Kidney (tissue), 14 donors: ENCODE results near the gene ELMO2. TPM values are rescaled to one million over a fixed set of nuclear protein-coding genes. Genes with fewer than 3 reads are reported as not detected.

Source experiments
- DNase-seq, 5 donors: peaks; one replicate each; pipeline ENCODE4 v3.0.0-alpha.2; 2013 to 2020
- FAIRE-seq: peaks from 2 replicates; lab custom pipeline; 2012; peaks lifted over from hg19 to GRCh38; lab: Jason Lieb, UNC
- H3K27ac ChIP-seq, 2 donors: one replicate each; pipeline ENCODE4 v1.7.0; 2013; ENCODE audit warnings: low read depth in 2 of 2, low read length in 2 of 2, inconsistent platforms in 1 of 2
- H3K27me3 ChIP-seq: one replicate; pipeline ENCODE4 v1.7.1; 2013; ENCODE audit warnings: low read length, inconsistent platforms; ENCODE audit not compliant: control insufficient read depth, insufficient read depth
- H3K36me3 ChIP-seq, 3 donors: one replicate each; pipeline versions ENCODE4 v1.7.0 to v1.7.1; 2013; ENCODE audit warnings: low read length in 3 of 3, control low read depth in 1 of 3, inconsistent platforms in 1 of 3; ENCODE audit not compliant: insufficient read depth in 3 of 3, control insufficient read depth in 2 of 3
- H3K4me1 ChIP-seq, 3 donors: one replicate each; pipeline versions ENCODE4 v1.7.0 to v1.7.1; 2013; ENCODE audit warnings: low read length in 3 of 3, inconsistent platforms in 1 of 3, low read depth in 1 of 3; ENCODE audit not compliant: control insufficient read depth in 2 of 3, insufficient read depth in 2 of 3
- H3K4me3 ChIP-seq, 3 donors: one replicate each; pipeline versions ENCODE4 v1.7.0 to v1.8.1; 2013; ENCODE audit warnings: low read length in 3 of 3, control low read depth in 1 of 3, inconsistent platforms in 1 of 3
- H3K9ac ChIP-seq, 3 donors: one replicate each; pipeline versions ENCODE4 v1.7.0 to v1.7.1; 2013; ENCODE audit warnings: low read length in 3 of 3, control low read depth in 1 of 3, inconsistent platforms in 1 of 3
- H3K9me3 ChIP-seq, 3 donors: one replicate each; pipeline versions ENCODE4 v1.7.0 to v1.7.1; 2013; ENCODE audit warnings: low read length in 3 of 3, control low read depth in 1 of 3, inconsistent platforms in 1 of 3; ENCODE audit not compliant: control insufficient read depth in 2 of 3, insufficient read depth in 1 of 3
- CTCF ChIP-seq: IDR thresholded peaks from 3 replicates; pipeline ENCODE4 v1.5.1; 2012; ENCODE audit warnings: mild to moderate bottlenecking, moderate library complexity, borderline replicate concordance; ENCODE audit not compliant: insufficient read depth; ENCODE audit errors: extremely low read depth
- intact Hi-C: fragments of 100-400 bp; cut with DNase I; formaldehyde crosslinking; loops from one replicate; pipeline ENCODE4 v1.11.1; 2022
- polyA plus RNA-seq: library from polyadenylated mRNA; stranded (reverse); fragments of 350-450 nt; fragmentation: Illumina TruSeq; extraction: RNeasy Lipid Tissue Mini Kit (QIAGEN cat#74804); gene quantifications from one replicate; pipeline ENCODE4 v1.2.3, GENCODE V29; 2014; ENCODE audit warnings: low read depth, low replicate concordance; ENCODE audit not compliant: insufficient read depth
- total RNA-seq: library from RNA; stranded (reverse); fragmentation: NEBNext Ultra II Directional; extraction: Animal tissue kit (Norgen Biotek cat#: 25700); gene quantifications from one replicate; pipeline ENCODE4 v1.2.1, GENCODE V29; 2021
- donor health status: control.
- donor health status: control.
- donor health status: control.
- donor health status: control.
- donor health status: control.
- donor health status: DM: yes; HTN: yes; CAD: no.
- donor health status: Normal renal cell carcinoma (clear cell type).

The ELMO2 gene
- total and polyA plus RNA-seq, 2 donors from 2014 or later = 21.0 to 43.0 TPM

- H3K9me3 ChIP-seq = no peaks in the 10 kb centered on the region
- FAIRE-seq = no peak
- intact Hi-C loops = no loop called here
These were observed 6.2 kb downstream of the ELMO2 start for GRCh38 chr20:46400253-46400652.

GRCh38 chr20:46399401-46399800 is 7.0 kb downstream of the ELMO2 start:
- Histone ChIP-seq H3K4me1 (peaks cover 9 to 43% (median 40%) of the 10 kb centered on the region in 3 donors), H3K9me3 (no peaks in the 10 kb centered on the region), H3K27me3 (no peaks in the 10 kb centered on the region), H3K4me3 (no peak overlapping the region), H3K27ac (peak overlapping the region in 1 of 2 donors; percentile 89), H3K36me3 (peaks cover under 1 to 3% (median 3%) of the 10 kb centered on the region in 3 donors), H3K9ac (no peak overlapping the region)
- FAIRE-seq (no peak), DNase-seq (no peak)
- intact Hi-C loops = no loop called here
- no peak for TF ChIP-seq CTCF

More at GRCh38 chr20:46400253-46400652, 6.2 kb downstream of the ELMO2 start:
- Histone ChIP-seq H3K9ac (peak overlapping the region in 1 of 3 donors; percentile 44), H3K36me3 (peaks cover 0 to 3% (median 3%) of the 10 kb centered on the region in 3 donors), H3K4me1 (peaks cover 9 to 49% (median 44%) of the 10 kb centered on the region in 3 donors), H3K27me3 (no peaks in the 10 kb centered on the region), H3K4me3 (no peak overlapping the region), H3K27ac (peak overlapping the region; percentile 39 to 89)
- TF ChIP-seq CTCF = no peak
- DNase-seq = peak in 2 of 5 donors; percentile 27 to 57

- Histone ChIP-seq H3K27me3 (no peaks in the 10 kb centered on the region), H3K4me3 (no peak overlapping the region), H3K4me1 (peaks cover 9 to 38% (median 36%) of the 10 kb centered on the region in 3 donors), H3K27ac (peak overlapping the region in 1 of 2 donors; percentile 89), H3K9ac (no peak overlapping the region), H3K9me3 (no peaks in the 10 kb centered on the region), H3K36me3 (peaks cover 3 to 8% (median 5%) of the 10 kb centered on the region in 3 donors)
- intact Hi-C loops = no loop called here
- DNase-seq (no peak), FAIRE-seq (no peak)
- no peak for TF ChIP-seq CTCF
These were observed 7.5 kb downstream of the ELMO2 start for GRCh38 chr20:46398963-46399362.
